RPMI8226 (cell line): ENCODE measurements around the gene CSRNP3.

ENCODE experiments used
- DNase-seq: peaks from one replicate; pipeline ENCODE4 v3.0.0-alpha.2; 2015

Gene CSRNP3

DNA sequence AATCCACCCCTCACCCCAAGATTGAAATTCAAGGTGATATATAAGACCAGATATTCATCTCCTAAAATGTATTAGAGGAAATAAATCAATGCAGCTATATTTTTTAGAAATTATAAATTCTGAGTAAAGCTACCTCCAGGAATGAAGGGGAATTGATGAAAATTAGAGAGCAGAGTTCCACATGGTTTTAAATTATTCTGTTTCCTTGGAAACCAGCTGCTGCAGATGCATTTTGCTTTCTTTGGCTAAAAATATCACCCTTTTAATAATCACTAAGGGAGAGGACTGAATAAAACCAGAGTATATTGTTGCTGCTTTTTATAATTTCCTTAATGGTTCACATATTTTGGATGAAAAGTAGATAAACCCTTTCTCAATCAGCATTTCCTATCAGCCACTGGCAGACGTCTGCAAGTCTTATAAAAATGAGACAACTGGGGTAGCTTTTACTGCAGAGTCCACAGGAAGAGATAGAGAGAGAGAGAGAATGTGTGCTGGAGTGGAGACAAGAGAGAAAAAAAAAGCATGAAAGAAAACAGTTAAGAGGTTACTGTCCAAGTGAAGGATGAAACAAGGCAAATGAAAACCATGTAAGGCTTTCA is 2.0 kb downstream of the CSRNP3 start:
- no peak for DNase-seq

GRCh38 chr2:165472922-165473321 is 3.4 kb downstream of the CSRNP3 start:
- no peak for DNase-seq

GRCh38 chr2:165474619-165475276 is 5.2 kb downstream of the CSRNP3 start:
- DNase-seq, result no peak

DNA sequence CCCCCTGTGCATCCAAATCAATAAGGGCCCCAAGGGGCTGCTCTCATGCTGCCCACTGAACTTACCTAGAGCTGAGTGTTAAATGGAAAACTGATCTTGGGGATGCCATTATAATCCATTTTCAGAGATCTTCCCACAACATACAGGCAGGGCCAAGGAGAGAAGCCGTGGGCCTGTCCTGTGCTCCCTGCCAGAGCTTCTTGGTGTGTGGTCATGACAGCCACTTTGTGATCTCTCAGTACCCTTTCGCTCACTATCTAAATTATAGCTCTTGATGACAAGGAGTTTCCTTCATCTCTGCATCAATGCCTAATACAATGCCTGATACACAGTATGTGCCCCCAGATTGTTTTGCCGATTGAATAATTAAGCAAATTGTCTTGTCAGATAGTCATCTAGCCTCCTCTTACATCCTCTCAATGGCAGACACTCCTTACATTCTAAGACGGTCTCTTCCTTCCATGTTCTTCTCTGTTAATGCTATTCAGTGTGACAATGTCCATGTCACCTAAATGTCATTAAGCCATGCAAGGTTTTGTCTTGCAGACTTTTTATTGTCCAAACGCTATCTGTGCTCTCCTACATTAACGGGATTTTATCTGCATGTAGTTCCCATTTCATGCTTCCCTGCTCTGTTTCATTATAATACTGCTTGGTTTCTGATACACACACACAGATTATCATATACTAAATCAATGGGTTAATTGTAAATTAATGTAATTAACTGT is 5.9 kb downstream of the CSRNP3 start:
- no peak for DNase-seq

GRCh38 chr2:165479856-165480255 is 10.4 kb downstream of the CSRNP3 start:
- no peak for DNase-seq

DNA sequence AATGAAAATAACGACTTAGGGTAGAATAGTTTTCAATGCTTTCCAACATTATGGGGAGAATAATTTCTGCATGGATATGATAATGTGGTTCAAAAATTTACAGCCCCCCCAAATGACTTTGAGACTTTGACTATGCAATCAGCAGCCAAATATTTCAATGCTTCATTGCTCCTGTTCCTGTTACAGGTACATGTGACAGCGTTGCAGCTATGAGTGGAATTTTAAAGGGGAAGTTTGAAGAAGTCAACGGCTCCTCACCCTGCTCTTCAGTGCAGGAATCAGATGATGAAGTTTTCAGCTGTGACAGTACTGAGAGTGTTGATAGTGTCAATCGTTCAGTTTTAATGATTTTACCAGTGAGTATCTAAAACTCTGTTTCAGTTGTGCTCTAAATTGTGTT is 25.1 kb downstream of the CSRNP3 start:
- DNase-seq, result no peak

- no peak for DNase-seq
Observed at GRCh38 chr2:165497659-165498317, 28.3 kb downstream of the CSRNP3 start.

DNA sequence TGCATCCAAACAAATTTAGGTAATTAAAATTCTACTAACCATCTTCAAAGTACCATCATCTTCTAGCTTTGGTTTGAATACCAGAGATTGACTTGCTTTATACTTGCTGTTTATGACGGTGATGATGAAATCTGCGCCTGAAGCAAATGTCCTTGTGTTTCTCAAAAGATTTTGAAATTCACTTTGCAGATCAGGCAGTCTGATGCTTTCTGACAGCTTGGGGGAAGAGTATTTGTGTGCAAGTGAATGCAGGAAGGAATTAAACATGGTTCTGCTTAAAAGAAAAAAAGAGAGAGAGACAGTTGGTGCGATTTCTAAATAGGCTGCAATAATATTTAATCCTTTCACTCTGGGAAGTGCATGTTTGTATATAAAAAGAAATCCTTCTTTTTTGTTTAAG is 29.6 kb downstream of the CSRNP3 start:
- no peak for DNase-seq

DNA sequence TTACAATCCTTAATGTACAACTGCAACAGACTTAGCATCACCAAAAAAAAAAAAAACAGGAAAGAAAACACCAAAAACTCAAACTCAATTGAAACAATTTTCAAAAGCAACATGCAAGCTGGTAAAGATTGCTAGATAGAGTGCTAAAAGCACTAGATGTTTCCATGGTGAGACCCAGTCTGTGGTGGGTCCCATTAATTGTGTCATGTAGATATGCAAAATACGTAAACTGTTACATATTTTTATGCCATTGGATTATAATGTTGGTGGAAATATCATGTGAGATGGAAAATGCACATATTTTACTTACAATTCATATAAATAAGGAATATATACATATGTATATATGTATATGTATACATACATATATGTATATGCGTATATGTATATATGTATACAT is 30.5 kb downstream of the CSRNP3 start:
- DNase-seq, result no peak

DNA sequence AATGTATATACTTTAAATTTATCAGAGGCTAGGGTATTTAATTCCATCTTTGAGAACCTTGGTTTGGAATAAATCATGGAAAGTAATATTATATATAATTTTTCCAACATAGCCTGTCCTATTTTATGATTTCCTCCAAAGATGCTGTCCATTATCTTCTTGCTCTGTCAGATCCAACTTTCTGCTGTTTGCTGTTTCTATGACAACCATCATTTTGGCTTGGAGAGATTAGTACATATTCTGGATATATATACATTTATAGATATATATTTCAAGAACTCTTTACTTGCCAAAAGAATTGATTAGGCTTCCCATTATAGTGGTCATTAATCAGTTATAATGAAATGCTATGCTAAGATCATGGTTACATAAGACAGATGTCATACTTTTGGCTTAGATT is 31.3 kb downstream of the CSRNP3 start:
- DNase-seq, result no peak

DNA sequence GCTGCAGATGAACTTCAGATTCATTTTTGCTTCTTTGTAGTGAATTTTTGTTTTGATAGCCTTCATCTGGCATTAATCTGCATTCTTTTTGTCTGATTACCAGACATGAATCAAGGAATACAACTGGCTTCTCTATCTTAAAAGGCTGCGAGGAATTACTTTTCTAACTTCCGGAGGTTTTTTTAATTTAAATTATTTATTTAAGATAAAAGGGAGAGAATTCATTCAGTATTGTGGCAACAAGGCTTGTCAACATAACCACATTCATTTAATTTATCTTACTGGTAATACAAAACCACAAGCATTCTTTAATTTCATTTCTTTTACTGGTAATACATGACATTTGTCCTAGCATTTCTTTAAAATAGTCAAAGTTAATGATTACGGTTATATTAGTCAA is 36.0 kb downstream of the CSRNP3 start:
- no peak for DNase-seq

DNA sequence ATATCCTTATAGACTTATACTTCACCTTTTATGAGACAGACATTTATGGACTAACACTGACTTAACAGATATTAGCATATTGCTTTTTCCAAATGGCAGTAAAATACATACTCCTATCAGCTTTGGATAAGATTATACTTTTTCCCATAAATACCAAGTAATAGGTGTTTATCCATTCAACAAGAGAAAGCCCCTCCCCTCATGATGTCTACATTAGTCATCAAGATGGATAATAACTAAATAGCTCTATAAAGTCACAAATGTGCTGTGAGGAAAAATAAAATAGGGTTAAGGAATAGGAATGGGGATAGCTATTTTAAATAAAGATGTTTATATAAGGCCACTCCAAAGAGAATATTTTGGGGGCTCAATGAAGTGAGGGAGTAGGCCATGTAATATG is 39.4 kb downstream of the CSRNP3 start:
- DNase-seq, result no peak

- DNase-seq, result no peak
Observed at GRCh38 chr2:165513479-165513878, 44.0 kb downstream of the CSRNP3 start.

- DNase-seq, result no peak
Observed at GRCh38 chr2:165518611-165519010, 49.1 kb downstream of the CSRNP3 start.

DNA sequence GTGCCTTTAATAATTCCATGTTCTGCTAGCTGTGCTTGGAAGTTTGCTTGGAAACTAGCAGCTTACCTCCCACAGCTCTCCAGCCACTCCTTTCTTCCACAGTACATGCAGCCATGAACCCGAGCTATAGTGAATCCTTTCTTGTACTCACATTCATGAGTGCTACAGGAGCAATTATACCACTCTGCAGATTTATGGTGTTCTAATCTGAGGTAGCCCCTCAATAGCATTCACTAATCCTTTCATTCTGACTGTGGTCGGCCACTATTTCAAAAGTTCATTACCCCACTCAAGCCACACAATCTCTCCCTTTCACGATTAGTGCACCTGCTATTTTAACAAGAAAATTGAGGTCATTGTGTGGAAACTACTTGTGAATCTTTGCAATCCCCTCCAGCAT is 53.2 kb downstream of the CSRNP3 start:
- no peak for DNase-seq

- no peak for DNase-seq
Observed at GRCh38 chr2:165524720-165525119, 55.2 kb downstream of the CSRNP3 start.

DNA sequence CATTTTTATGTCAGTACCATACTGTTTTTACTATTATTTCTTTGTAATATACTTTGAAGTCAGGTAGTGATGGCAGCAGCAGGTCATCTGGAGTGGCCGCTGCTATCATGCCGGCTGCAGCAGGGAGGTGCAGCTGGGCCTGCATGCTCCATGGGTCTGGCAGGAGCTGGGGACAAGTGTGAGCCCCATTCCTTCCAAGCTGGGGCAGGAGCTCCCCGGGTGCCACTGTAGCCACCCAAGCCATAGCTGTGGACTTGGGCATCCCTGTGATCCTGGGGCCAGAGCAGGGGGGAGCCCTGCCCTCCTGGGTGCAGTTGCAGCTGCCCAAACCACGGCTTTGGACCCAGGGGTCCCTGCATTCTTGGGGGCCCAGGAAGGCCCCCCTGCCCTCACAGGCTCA is 59.2 kb downstream of the CSRNP3 start:
- DNase-seq, result no peak

DNA sequence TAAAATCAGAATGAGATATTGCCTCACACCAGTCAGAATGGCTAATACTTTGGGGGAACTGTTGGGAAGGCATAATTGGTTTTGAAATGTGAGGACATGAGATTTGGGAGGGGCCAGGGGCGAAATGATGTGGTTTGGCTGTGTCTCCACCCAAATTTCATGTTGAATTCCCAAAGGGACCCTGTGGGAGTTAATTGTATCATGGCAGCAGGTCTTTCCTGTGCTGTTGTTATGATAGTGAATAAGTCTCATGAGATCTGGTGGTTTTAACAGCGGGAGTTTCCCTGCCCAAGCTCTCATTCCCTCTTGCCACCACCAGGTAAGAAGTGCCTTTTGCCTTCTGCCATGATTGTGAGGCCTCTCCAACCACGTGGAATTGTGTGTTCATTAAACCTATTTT is 59.6 kb downstream of the CSRNP3 start:
- DNase-seq, result no peak

GRCh38 chr2:165533331-165533730 is 63.8 kb downstream of the CSRNP3 start:
- DNase-seq, result no peak

- no peak for DNase-seq
Observed at GRCh38 chr2:165535471-165535870, 66.0 kb downstream of the CSRNP3 start.

DNA sequence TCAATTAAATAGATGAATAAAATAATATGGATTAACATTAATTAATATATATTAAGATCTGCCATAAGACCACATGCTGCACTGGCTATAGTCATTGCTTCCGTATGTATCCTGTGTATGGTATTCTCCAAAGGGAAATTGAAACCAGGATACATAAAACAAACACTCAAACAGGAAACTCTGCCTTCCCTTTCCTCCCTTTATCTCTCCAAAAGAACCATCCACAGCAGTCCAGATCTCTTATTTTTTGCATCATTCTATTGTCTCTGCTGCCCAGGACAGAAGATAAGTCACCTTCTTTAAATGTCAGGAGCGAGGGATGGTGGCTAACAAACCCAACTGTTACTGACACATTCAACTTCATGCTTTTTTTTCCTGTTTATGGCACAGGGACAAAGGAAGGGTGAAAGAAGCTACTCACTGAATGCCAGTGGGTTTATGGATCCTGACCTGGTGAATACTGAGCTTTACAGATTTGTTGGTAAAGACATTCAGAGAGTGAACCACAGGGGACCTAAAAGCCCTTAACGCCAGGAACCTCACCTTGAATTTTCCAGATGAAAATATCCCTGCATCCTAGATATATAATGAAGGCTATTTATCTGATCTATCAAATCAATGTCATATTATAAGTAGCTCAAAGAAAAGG is 67.5 kb downstream of the CSRNP3 start:
- DNase-seq, result no peak

GRCh38 chr2:165539985-165540384 is 70.5 kb downstream of the CSRNP3 start:
- no peak for DNase-seq

- peak; percentile 12 for DNase-seq
Observed at GRCh38 chr2:165544897-165545296, 75.4 kb downstream of the CSRNP3 start.
